Esophagus squamous epithelium (tissue), 5 donors: ENCODE data around the gene RNU7-1. TPM values are rescaled to one million over a fixed set of nuclear protein-coding genes. Genes with fewer than 3 reads are reported as not detected.
A peak's percentile ranks its signal among the peaks of the same experiment; 100 is the strongest.

Experiments
- DNase-seq: peaks from one replicate; lab custom pipeline; 2025; lab: John Stamatoyannopoulos, UW
- H3K27ac ChIP-seq, 4 donors: fragments of 200-600 bp; sonication (generic); one replicate each; pipeline ENCODE4 v1.5.1; 2016 to 2019; ENCODE audit warnings: mild to moderate bottlenecking in 1 of 4
- H3K27me3 ChIP-seq, 4 donors: fragments of 200-600 bp; sonication (generic); 1 replicate in 3 of 4; 2 replicates in 1 of 4; pipeline versions ENCODE4 v1.5.1 to v1.6.0; 2017 to 2021; ENCODE audit warnings: antibody characterized with exemption in 1 of 4
- H3K36me3 ChIP-seq, 3 donors: fragments of 200-600 bp; sonication (generic); one replicate each; pipeline ENCODE4 v1.5.1; 2016 to 2019
- H3K4me1 ChIP-seq, 3 donors: fragments of 200-600 bp; sonication (generic); one replicate each; pipeline ENCODE4 v1.5.1; 2017 to 2019
- H3K4me3 ChIP-seq, 4 donors: fragments of 200-600 bp; sonication (generic); 1 replicate in 3 of 4; 2 replicates in 1 of 4; pipeline ENCODE4 v1.5.1; 2016 to 2019; ENCODE audit warnings: mild to moderate bottlenecking in 2 of 4, moderate library complexity in 1 of 4
- H3K9me3 ChIP-seq, 3 donors: fragments of 200-600 bp; sonication (generic); one replicate each; pipeline ENCODE4 v1.5.1; 2016 to 2019
- CTCF ChIP-seq, 6 experiments: fragments of 450-650 bp in 4 of 6; fragments of 200-600 bp in 2 of 6; sonication (generic) in 2 of 6; IDR thresholded peaks; one replicate each; pipeline ENCODE4 v1.5.1; 2016 to 2019; ENCODE audit warnings: antibody characterized with exemption in 6 of 6, mild to moderate bottlenecking in 4 of 6, moderate library complexity in 4 of 6
- POLR2A ChIP-seq, 4 donors: fragments of 450-650 bp; IDR thresholded peaks; one replicate each; pipeline ENCODE4 v1.6.1; 2017; ENCODE audit warnings: antibody characterized with exemption in 4 of 4, mild to moderate bottlenecking in 4 of 4, moderate library complexity in 3 of 4
- WGBS, 2 donors: methylation state at CpG; one replicate each; pipeline ENCODE4 v1.1.5; 2018; 5-methylcytosine and 5-hydroxymethylcytosine counted together
- intact Hi-C: fragments of 100-400 bp; cut with DNase I; formaldehyde crosslinking; loops from one replicate; pipeline ENCODE4 v1.15.0; 2022
- total RNA-seq, 4 donors: library from RNA; depleted of rRNA; stranded (reverse); fragments of >200 nt; gene quantifications; one replicate each; pipeline ENCODE4 v1.1.0, GENCODE V29; 2016
- donor health status: DM: yes; HTN: yes; CAD: no.

RNU7-1 gene
- total RNA-seq, 4 donors from 2014 or later: not detected

GRCh38 chr12:6970096-6970527, 26.5 kb downstream of the RNU7-1 start:
- intact Hi-C loops: no loop called here
- no peak for TF ChIP-seq CTCF (IDR thresholded peaks at IDR 0.05)
- no peak for TF ChIP-seq POLR2A (IDR thresholded peaks at IDR 0.05)
- peak overlapping the region; percentile 40 to 96 (median 80) for H3K4me3 ChIP-seq
- peaks cover 19 to 73% (median 33%) of the 10 kb centered on the region in 3 donors for H3K4me1 ChIP-seq
- WGBS, 2 donors: 0% methylated on average over 5 to 9 of the region's 31 CpGs
- H3K36me3 ChIP-seq: peaks cover 27 to 62% (median 28%) of the 10 kb centered on the region in 3 donors
- peak overlapping the region; percentile 92 to 96 (median 94) for H3K27ac ChIP-seq
- no peaks in the 10 kb centered on the region for H3K27me3 ChIP-seq
- DNase-seq: no peak
- no peaks in the 10 kb centered on the region for H3K9me3 ChIP-seq

GRCh38 chr12:6974180-6974579, 30.6 kb downstream of the RNU7-1 start:
- 92 to 93% methylated on average over 4 to 5 of the region's 6 CpGs for WGBS, 2 donors
- no peak for DNase-seq
- Histone ChIP-seq H3K9me3 (no peaks in the 10 kb centered on the region), H3K4me3 (no peak overlapping the region), H3K27ac (no peak overlapping the region), H3K36me3 (peaks cover 12 to 56% (median 35%) of the 10 kb centered on the region in 3 donors), H3K27me3 (no peaks in the 10 kb centered on the region), H3K4me1 (peaks cover 18 to 54% (median 31%) of the 10 kb centered on the region in 3 donors)
- intact Hi-C loops: no loop called here
- TF ChIP-seq CTCF (IDR thresholded peaks at IDR 0.05) (no peak), POLR2A (IDR thresholded peaks at IDR 0.05) (no peak)

DNA sequence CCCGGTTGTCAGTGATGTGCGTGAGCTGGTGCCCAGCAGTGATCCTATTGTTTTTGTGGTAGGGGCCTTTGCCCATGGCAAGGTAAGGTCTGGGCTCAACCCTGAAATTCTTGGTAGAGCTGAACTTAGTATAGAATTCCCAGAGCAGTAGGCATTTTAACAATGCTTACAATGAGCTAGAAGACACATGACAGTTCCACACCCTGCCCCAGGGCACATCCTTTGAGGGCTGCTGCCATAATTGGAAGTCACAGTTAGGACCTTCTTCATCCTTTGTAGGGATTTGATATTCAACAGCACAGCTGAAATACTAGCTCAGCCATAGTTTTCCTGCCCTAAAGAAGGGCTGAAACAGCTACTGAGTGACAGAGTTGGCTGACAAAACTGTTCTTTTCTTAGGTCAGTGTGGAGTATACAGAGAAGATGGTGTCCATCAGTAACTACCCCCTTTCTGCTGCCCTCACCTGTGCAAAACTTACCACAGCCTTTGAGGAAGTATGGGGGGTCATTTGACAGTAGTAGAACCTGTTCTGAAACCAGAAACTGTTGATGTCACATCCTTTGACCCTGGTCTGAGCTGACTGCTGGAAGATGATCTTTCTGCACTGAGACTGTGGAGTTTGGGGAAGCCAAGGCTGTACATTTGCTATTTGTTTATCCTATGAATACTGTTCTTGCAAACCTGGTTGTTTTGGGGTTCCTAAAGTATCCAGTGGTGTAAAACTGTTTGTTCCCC, 31.8 kb downstream of the RNU7-1 start:
- no peak for TF ChIP-seq CTCF (IDR thresholded peaks at IDR 0.05)
- TF ChIP-seq POLR2A (IDR thresholded peaks at IDR 0.05): no peak
- WGBS, 2 donors: 66 to 75% methylated on average over 2 of the region's 2 CpGs

GRCh38 chr12:6977653-6978052, 34.0 kb downstream of the RNU7-1 start:
- 74 to 77% methylated on average over 5 to 9 of the region's 10 CpGs for WGBS, 2 donors
- intact Hi-C loops: no loop called here
- Histone ChIP-seq H3K9me3 (no peaks in the 10 kb centered on the region), H3K4me1 (peaks cover 7 to 38% (median 17%) of the 10 kb centered on the region in 3 donors), H3K4me3 (no peak overlapping the region), H3K27me3 (no peaks in the 10 kb centered on the region), H3K36me3 (peaks cover 32 to 87% (median 57%) of the 10 kb centered on the region in 3 donors), H3K27ac (peak overlapping the region; percentile 72 to 84 (median 78))
- no peak for TF ChIP-seq POLR2A (IDR thresholded peaks at IDR 0.05)
- no peak for TF ChIP-seq CTCF (IDR thresholded peaks at IDR 0.05)
- DNase-seq: no peak

More for the DNA sequence above, 31.8 kb downstream of the RNU7-1 start:
- Histone ChIP-seq H3K36me3 (peaks cover 15 to 65% (median 39%) of the 10 kb centered on the region in 3 donors), H3K4me3 (no peak overlapping the region), H3K9me3 (no peaks in the 10 kb centered on the region), H3K4me1 (peaks cover 14 to 54% (median 27%) of the 10 kb centered on the region in 3 donors), H3K27ac (no peak overlapping the region), H3K27me3 (no peaks in the 10 kb centered on the region)
- intact Hi-C loops: no loop called here
- DNase-seq: no peak

GRCh38 chr12:6978188-6978587, 34.6 kb downstream of the RNU7-1 start:
- Histone ChIP-seq H3K36me3 (peaks cover 32 to 93% (median 59%) of the 10 kb centered on the region in 3 donors), H3K4me3 (no peak overlapping the region), H3K4me1 (peaks cover 7 to 33% (median 17%) of the 10 kb centered on the region in 3 donors), H3K27me3 (no peaks in the 10 kb centered on the region), H3K27ac (peak overlapping the region; percentile 72 to 84 (median 78)), H3K9me3 (no peaks in the 10 kb centered on the region)
- 59 to 65% methylated on average over 5 to 6 of the region's 6 CpGs for WGBS, 2 donors
- DNase-seq: no peak
- intact Hi-C loops: no loop called here
- TF ChIP-seq POLR2A (IDR thresholded peaks at IDR 0.05) (no peak), CTCF (IDR thresholded peaks at IDR 0.05) (no peak)
